Dermis microvascular lymphatic vessel endothelial cell (primary cell): ENCODE measurements around the gene CAMSAP1. TPM values are rescaled to one million over a fixed set of nuclear protein-coding genes. Genes with fewer than 3 reads are reported as not detected.
"Not testable (repeated sequence)": the region's sequence is repeated elsewhere in the genome, so short reads cannot be mapped to it uniquely, and the experiment has no call there.

Source experiments
- DNase-seq, 2 donors: peaks; one replicate each; pipeline versions ENCODE4 v3.0.0 to v3.0.0-alpha.2; 2010; ENCODE audit warnings: low read depth in 2 of 2
- total RNA-seq: library from RNA; depleted of rRNA; stranded (reverse); fragments of >200 nt; gene quantifications from 2 replicates; pipeline ENCODE4 v1.2.1, GENCODE V29; 2014

Gene CAMSAP1
- total RNA-seq: 11.9 and 17.8 TPM in 2 replicates

- peak; percentile 78 to 96 for DNase-seq
These were observed at the start of gene CAMSAP1 for GRCh38 chr9:135907431-135908092. TSS of gene CAMSAP1 (minus strand) at chr9:135907546. CDS start at chr9:135907159, 387 bp downstream.

- no peak for DNase-seq
These were observed 49.4 kb upstream of the CAMSAP1 start for GRCh38 chr9:135956802-135957174.

GRCh38 chr9:135955934-135956801 lies 48.8 kb upstream of the CAMSAP1 start:
- no peak for DNase-seq

- no peak for DNase-seq
These were observed 45.4 kb upstream of the CAMSAP1 start for GRCh38 chr9:135952664-135953206.

- DNase-seq: no peak
These were observed 44.7 kb upstream of the CAMSAP1 start for GRCh38 chr9:135951889-135952663.

- not testable (repeated sequence) for DNase-seq
These were observed 44.0 kb upstream of the CAMSAP1 start for GRCh38 chr9:135951310-135951709.

GRCh38 chr9:135950841-135951240 lies 43.5 kb upstream of the CAMSAP1 start:
- DNase-seq: not testable (repeated sequence)

GRCh38 chr9:135950135-135950682 lies 42.9 kb upstream of the CAMSAP1 start:
- no peak for DNase-seq

GRCh38 chr9:135949501-135950134 lies 42.3 kb upstream of the CAMSAP1 start:
- no peak for DNase-seq

GRCh38 chr9:135948968-135949367 lies 41.6 kb upstream of the CAMSAP1 start:
- DNase-seq: no peak

GRCh38 chr9:135948446-135948845 lies 41.1 kb upstream of the CAMSAP1 start:
- DNase-seq: no peak

- DNase-seq: no peak
These were observed 40.2 kb upstream of the CAMSAP1 start for GRCh38 chr9:135947582-135947981.

GRCh38 chr9:135947105-135947504 lies 39.8 kb upstream of the CAMSAP1 start:
- DNase-seq: not testable (repeated sequence)

GRCh38 chr9:135946392-135946994 lies 39.1 kb upstream of the CAMSAP1 start:
- DNase-seq: no peak

GRCh38 chr9:135945969-135946368 lies 38.6 kb upstream of the CAMSAP1 start:
- DNase-seq: no peak

GRCh38 chr9:135944444-135945252 lies 37.3 kb upstream of the CAMSAP1 start:
- no peak for DNase-seq

- DNase-seq: not testable (repeated sequence)
These were observed 36.3 kb upstream of the CAMSAP1 start for GRCh38 chr9:135943604-135944003.

- peak in 1 of 2 donors; percentile 33 for DNase-seq
These were observed 34.1 kb upstream of the CAMSAP1 start for GRCh38 chr9:135941288-135941995.
